ENCODE measurements around the gene CD200R1.

The CD200R1 gene

GRCh38 chr3:112888381-112889085 is 86.4 kb downstream of the CD200R1 start:
- no peak for DNase-seq (ENCODE audit: low read depth in 2 of 2)

GRCh38 chr3:112884678-112885290 is 90.1 kb downstream of the CD200R1 start:
- no peak for DNase-seq (ENCODE audit: low read depth in 2 of 2)

- no peak for DNase-seq (ENCODE audit: low read depth in 2 of 2)
These were observed 93.0 kb downstream of the CD200R1 start for GRCh38 chr3:112881891-112882290.

- DNase-seq (ENCODE audit: low read depth in 2 of 2), result no peak
These were observed 99.3 kb downstream of the CD200R1 start for GRCh38 chr3:112875561-112875960.

GRCh38 chr3:112874725-112875124 is 100.2 kb downstream of the CD200R1 start:
- no peak for DNase-seq (ENCODE audit: low read depth in 2 of 2)

GRCh38 chr3:112873632-112874031 is 101.3 kb downstream of the CD200R1 start:
- DNase-seq (ENCODE audit: low read depth in 2 of 2), result no peak

- DNase-seq (ENCODE audit: low read depth in 2 of 2), result no peak
These were observed 103.2 kb downstream of the CD200R1 start for GRCh38 chr3:112871735-112872134.

Data from stimulated activated CD4-positive, alpha-beta T cell treated with anti-CD3 and anti-CD28 coated beads, Interleukin-15, amount 100 ng/mL, for 48 hours (primary cell).